Stimulated activated CD4-positive, alpha-beta T cell treated with anti-CD3 and anti-CD28 coated beads, Interleukin-1b, Interleukin-23, amount 100 ng/mL, for 48 hours (primary cell): Measurements from ENCODE around the gene ZNF132.

Source experiments
- DNase-seq: peaks from one replicate; pipeline ENCODE4 v3.0.0-alpha.2; 2020

Gene ZNF132

DNA sequence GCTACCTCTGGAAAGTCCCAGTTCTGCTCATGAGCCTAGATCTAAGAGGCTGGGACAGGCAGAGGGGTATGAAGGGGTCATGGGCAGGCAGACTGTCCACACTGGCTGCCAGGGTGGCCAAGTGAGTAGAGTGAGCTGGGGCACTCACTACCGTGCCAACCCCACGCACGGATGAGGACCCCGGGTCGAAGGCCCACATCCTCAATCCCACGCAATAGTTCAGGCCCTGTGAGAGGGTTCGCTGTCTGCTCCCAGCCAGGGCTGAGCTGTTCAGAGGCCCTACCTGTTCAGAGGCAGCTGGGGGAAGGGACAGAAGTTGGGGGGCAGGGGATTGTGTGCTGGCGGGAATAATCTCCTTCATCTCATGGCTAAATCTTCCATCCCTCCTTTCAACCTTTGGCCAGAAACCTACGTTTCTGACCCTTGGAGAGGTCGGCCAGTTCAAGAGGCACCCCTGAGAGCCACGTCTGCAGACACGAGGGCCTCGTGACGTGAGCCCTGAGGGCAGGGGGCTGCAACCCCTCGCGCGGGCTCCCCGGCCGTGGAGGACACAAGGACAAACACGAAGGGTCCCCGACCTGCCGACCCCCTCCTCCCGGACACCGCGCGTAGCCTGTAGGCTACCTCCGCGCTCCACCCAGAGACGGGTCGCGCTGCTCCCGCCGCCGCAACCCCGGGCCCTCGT, 53.9 kb downstream of the ZNF132 start:
- DNase-seq, result peak; percentile 44

DNA sequence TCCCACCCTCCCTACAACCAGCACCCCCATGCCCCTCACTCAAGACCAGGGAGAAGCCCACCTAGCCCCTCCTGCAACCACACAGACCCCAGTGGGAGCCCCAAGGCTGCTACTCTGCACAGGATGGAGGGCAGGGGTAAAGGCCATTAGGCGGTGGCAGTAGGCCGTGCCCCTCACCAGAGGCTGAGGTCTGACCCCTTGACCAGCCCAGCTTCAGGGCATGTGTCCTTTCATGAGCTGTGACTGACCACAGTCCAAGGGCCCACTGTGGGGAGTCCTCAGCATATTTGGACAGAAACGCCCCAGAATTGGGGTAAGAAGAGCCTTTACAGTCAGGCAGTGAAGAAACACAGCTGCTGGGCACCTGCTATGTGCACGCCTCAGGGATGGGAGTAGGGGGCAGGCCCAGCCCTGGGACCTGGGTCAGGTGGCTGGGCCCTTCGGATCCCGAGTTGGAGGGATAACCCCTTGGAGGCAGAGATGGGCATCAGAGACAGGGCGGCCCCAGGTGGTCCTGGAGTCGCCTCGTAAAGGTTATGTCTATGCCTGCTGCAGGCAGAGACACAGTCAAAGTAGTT, 54.6 kb downstream of the ZNF132 start:
- no peak for DNase-seq

DNA sequence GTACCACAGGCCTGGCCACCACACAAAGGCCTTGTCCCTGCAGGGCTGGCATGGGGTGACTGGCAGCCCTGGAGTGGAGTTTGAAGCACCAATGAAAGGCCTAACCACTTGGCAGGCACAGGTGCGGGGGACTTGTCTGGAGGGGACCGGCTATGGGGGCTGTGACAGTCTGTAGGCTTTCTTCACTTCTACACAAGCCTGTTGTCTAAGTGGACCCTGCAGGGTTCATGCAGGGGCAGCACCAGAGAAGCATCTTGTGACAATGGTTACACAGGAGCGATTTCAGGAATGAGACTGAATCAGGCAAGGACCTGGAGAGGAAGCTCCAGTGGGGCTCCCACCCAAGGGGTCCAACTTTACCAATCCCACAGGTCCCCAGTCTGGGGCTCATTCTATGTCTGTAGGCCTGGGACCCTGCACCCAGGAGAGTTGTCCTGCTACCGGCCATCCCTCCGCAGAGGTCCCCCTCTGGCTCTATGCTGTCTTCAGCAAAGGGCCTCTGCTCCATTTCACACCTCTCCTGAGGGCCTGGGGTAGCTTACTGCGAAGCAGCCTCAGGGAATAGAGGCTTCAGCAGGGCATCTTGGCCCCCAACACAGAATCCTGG, 56.9 kb downstream of the ZNF132 start:
- DNase-seq, result no peak
